Activated CD4-positive, alpha-beta T cell treated with anti-CD3 and anti-CD28 coated beads, Interleukin-2, amount 50 U/mL, for 48 hours (primary cell): ENCODE results near the gene BBS9.
"Not testable (repeated sequence)": the region's sequence is repeated elsewhere in the genome, so short reads cannot be mapped to it uniquely, and the experiment has no call there.

Experiments used
- DNase-seq, 2 experiments: peaks; one replicate each; pipeline ENCODE4 v3.0.0-alpha.2; 2020

BBS9 gene

DNA sequence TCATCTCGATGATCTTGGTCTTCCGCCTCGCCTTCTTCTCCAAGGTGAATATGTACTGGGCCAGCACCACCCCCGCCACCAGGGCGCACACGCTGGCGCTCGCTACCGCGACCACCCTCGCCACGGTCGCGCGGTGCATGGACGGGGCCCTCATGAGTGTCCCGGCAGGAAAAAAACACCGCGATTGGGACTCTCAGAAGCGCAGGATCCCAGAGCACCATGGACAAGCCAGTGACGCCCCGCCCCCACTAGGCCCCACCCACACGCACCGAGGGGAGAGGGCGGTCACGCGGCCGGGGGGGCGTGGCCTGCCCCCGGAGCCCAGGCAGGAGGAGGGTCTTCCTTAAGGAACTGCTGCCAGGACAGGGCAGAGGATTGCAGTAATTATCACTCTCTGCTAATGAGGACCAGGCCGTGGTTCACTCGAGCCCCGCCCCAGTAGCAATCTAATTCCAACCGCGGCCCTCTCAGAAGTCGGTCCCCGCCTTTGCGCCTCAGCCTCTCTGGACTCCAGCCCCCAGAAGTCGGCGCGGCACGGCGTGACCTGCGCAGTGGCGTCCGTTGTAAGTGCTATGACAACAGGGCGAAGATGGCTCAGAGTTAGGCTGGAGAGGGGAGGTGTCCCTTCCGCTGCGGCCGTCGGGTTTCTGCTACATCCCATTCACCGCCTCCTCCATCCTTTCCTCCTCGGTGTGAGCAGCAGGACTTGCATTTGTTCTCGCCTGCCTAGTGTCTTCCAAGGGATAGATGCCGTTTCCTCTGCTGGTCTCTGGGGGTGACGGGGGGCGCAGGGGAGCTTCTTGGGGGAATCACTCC is at the start of gene BBS9:
BBS9 (plus strand) TSS at position 575 of the 816 bp plus-strand sequence. CDS start 16,689 bp downstream, outside the sequence.
- peak; percentile 93 for DNase-seq

DNA sequence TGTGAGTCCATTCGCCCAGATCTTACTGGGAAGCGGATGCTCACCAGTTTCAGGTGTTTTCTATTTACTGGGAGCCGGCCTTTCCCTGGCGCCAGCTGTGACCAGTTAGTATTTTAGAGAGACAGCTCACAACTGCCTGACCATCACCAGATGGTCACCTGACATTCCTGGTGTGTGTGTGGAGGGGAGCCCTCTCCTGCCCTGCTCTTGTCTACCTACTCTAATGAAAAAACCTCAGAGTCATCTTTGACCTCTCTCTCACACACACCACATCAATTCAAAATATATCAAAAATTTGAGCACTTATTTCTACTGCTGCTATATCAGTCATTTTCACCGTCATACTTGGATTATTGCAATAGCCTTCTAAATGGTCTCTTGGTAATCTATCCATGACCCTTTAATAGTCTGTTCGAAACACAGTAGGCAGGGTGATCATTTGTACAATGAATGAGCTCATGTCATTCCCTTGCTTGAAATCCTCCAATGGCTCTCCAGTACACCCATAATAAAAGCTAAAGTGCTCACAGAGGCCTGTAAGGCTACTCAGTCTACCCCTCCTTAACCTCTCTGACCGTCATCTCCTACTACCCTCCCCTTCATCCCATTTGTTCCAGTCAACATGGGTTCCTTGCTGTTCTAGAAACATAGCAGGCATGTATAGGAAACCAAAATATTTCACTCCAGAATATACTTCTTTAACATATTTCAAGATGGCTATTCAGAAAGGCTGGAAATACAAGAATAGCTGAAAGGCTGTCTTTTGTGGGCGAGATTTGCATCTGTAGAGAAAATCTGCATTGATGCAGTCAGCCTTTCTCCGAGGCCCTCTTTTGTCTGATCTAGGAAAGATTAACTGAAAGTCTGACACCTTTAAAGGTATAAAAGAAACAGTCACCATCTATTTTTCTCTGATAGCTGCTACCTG is 49.3 kb upstream of the BBS9 start:
- no peak for DNase-seq

DNA sequence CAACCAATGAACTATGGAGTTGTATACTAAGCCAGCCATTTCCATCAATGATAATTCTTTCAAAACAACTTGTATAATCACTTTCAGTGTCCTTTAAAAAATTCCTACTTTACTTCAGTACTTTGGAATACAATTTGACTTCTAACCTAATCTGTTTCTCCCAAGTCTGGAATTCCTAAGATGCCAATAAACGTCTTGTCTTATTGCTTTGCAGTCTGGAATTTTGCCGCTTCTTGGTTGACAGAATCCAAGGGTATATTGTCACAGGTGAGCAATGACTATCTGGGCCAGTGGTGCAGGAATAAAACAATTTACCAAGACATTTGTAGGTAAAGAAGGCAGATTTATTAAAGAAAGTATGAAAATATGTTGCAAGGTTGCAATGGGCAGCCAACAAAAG is 42.0 kb upstream of the BBS9 start:
- DNase-seq = no peak

DNA sequence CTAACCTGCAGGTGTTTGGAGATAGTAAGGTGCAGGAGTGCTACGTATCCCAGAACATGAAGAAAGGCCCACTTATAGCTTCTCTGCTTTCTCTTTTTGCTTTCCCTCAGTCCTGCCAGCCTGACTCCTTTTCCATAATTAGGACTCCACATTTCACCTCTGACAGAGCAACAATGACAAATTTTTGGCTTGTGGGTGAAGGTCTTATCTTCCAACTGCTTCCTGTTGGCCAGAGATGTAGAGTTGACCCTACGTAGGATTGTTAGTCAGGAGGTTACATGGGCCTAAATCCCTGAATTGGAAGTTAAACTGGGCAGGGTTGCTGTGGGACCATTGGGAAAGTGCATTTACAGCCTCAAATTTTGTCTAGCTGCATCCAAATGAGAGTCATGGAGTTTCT is 41.5 kb upstream of the BBS9 start:
- no peak for DNase-seq

DNA sequence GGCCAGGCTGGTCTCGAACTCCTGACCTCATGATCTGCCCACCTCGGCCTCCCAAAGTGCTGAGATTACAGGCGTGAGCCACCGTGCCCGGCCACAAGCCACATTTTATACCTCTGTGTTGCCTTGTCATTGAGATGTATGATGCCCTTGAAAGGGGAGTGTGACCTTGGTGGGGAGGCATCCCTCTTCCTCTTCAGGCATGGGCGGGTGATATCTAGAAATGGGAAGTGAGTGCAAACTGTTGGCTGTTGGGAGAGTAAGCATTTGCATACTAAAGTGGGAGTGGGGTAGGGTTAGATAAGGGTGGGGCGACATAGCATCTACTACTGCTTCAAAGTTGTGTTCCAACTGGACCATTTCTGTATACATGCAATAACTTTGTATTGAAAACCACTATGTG is 40.2 kb upstream of the BBS9 start:
- no peak for DNase-seq

DNA sequence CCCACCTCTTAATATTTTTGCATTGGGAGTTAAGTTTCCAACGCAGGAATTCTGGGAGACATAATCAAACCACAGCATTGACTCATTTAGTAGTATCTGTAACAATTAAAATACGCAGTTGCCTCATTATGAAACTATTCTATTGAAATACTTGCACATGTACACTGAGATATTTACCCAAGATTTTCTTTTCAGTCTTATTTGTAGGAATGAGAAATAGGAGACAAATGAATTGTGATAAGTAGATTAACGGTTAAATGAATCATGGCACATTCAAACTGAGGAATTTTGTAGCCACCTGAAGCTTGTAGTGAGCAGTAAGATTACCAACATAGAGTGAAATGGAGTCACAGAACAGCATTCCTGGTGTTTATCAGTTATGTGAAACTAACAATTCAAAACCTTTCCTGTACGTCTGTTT is 38.2 kb upstream of the BBS9 start:
- no peak for DNase-seq

DNA sequence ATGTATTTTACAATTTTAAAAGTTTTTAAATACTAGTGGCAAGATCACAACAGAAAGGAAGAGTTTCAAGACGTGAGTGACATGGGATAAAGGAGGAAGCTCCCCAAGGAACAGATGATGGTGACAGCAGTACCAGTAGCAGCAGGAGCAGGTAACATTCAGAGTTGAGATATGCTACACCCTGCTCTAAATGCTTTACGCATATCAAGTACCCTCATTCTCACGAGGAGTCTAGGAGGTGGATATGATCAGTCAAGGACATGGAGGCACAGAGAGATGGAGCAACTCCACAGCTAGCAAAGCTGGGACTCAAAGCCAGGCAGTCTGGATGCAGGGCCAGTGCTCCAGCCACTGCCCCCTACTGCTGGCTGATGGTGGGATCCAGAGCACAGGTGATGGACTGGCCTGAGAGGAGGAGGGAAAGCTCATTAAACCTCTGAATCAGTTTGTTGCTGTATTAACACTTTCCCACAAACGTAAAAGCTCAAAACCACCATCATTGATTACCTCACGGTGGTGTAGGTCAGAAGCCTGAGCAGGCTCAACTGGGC is 37.6 kb upstream of the BBS9 start:
- DNase-seq = no peak

DNA sequence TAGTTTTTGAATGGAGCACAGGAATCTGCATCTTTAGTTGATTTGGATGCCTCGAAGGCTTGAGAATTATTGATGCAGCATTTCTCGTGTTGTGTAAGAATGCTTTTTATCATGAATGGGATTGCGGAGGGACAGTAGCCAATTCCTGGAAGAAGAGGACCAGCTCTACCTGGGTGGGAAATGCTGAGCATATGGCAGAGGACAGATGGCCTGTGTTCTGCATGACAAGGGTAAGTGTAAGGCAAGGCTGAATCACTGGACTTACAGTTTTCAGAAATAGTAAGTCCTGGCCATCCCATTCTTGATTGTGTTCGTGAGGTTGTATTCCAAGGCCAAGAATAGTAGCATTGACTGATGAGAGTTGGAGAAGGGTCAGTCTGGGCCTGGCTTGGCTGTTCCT is 36.1 kb upstream of the BBS9 start:
- DNase-seq = no peak

DNA sequence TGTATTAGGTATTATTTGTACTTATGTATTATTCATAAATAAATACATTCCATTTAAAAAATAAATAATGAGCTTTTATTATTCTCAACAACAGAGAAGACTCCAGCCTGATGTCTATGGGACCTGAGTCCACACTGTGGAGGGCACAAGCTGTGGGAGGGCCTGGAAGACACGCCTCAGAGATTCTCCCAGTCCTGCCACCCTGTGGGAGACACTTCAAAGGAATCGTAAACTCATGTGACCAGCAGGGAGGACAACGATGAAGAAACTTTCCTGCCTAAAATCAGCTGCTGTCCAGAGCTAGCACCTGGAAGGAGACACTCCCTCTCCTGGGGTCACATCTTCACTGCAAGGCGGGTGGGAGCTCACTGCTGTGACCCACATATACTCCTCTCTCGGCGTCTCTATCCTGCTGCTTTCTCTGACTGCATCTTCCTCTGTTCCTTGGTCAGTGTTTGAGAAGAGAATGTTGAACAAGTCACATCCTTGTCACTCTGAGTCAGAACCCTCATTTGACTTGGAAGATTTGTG is 34.6 kb upstream of the BBS9 start:
- not testable (repeated sequence) for DNase-seq

DNA sequence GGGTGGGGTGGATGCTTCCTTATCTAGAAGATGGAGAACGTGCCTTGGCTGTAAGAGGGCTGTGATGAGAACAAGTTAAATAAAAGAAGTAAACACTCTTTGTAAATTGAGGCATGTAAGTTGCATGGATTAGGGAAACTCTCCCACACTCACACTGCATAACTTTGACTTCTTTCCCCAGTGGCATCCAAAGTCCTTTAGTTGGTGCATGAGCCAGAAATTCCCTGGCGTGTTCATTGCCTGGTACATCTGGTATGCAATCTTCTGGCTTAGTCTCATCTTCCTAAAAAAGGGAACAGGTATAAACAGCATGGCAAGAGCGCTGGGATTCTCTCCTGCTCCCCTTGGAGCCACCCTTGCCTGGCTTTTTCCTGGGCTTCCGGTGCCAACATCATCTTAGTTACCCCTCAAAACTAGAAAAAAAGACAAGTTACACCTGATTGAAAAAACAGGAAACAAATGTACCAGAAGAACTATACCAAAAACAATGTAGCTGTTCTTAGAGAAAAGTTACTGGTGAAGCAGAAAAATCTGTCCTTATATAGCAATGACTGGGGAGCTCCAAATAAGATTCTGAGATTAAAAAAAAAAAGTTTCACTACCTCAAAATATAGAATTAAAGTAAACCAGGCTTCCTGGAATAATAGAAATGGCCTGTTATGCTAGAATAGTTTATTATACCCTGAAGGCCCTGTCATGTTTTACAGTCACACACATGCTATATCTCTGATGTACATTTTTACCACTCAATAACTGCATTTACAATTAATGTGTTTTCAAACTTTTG is 30.0 kb upstream of the BBS9 start:
- no peak for DNase-seq

DNA sequence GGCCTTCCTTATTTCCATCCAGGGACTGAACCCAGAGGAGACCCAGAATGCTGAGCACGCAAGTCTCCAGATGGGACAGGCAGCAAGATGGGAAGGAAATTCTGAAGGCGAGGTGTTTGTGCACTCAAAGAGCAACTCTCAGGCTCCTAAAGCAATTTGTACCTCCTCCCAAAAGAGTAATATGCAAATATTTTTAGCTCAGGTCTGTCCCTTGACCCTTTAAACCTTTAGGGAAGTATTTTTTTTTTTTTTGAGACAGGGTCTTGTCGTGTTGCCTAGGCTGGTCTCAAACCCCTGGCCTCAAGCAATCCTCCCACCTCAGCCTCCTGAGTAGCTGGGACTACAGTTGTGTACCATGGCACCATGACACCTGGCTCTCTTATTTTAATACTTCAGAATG is 28.6 kb upstream of the BBS9 start:
- no peak for DNase-seq

DNA sequence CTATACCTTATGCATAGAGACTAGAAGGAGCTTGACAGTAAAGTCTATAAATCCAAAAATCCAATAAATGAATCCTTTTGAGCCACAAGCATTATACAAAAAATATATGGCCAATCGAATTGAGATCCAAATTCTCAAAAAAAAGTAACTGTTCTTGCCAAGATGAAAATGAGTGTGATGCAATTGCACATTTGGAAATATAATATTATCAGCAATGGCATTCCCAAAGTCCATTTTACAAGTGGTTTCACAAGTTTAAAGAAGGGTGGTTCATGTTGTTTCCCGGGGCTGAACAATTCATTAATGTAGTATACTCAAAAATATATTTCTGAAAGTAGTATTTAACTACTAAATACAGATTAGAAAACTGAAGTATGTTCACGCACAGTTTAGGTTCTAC is 27.5 kb upstream of the BBS9 start:
- no peak for DNase-seq

DNA sequence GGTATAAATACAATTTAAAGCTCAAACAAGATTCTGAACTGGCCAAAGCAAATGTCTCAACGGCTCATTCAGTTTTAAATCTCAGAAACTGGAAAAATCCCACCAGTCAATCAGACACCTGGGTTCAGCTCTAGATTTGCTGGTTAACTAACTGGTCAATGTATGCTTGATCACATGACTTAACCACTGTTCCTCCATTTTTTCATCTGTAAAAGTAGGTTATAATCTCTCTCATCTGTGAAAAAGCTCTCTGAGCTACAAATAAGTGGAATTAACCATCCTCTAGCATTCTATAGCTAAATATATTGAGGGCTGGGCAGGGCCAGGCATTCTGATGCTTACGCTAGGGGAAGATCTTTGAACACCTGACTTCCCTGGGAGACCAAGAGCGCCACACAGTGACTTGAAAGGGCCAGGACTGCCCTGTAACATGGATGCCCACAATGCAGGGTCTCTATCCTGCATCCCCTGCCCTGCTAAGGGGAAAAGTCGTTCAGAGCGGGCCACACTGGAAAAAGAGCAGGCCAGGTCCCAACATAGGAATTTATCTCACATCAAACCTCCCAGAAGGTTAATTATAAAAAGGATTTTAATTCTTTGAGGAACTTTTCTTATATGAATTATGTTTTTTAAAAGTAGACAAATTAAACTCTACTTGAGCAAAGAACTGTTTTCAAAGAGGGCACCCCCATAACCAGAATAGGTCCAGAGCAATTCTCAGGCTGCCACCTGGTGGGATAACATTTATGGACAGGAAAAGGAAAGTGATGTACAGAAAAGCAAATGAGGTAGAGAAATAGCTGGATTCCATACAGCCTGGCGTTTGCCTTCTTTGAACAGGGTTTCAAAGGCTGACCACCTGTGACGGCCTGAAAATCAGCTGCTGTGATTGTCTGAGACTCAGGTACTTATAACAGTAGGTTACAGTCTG is 22.0 kb upstream of the BBS9 start:
- peak; percentile 7 to 16 for DNase-seq

DNA sequence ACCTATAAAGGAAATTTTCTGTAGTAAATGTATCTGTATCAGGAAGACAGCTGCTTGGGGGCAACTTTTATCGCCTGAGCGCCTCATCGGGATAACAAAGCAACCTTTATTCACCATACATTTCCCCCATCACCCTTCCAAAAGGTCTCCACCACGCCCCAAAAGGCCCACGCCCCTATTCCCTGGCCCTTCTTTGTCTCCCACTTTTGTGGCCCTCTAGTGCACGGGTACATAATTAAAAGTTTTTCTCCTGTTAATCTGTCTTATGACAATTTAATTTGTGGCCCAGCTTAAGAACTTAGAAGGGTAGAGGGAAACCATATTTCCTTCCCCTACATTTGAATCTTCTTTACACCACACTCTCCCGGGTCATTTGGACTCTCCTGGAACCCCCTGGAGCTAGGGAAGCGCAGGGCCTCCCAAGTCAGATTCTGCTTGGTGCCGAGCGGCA is 20.8 kb upstream of the BBS9 start:
- DNase-seq = peak; percentile 25 to 43

DNA sequence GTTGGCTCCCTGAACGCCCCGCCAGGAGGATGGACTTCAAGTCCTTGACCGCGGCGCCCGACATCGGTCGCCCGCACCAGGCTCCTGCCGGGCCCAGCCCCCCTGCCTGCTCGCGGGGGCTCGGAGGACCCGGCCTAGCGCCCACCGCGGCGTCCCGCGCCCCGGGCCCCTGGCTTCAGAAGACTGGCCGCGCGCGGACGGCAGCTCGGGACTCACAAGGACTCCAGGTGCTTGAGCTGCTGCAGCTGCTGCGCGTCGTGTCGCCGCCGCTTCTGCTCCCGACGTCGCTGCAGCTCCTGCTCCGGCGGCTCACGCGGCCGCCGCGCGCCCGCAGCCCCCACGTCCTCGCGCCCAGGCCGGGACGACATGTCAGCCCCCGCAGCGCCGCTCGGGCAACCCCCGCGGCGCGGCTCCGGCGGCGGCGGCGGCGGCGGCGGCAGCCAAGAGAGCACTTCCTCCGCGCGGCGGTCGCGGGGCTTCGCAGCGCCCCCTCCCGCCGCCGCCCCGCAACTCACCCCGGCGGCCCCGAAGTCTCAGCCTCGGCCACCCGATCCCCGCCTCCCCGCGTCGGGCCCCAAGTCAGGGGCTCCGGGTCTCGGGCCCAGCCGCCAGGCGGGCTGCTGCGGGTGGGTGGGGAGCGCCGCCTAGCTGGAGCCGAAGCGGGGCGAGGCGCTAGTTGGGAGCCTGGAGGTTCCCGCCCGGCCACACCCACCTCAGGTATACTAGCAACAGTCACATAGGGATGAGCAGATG is 20.2 kb upstream of the BBS9 start, which contains the start of gene RP9:
RP9 (minus strand) TSS at position 400 of the 753 bp plus-strand sequence; CDS start at position 368, 32 bp downstream.
- DNase-seq = peak; percentile 73 to 78

DNA sequence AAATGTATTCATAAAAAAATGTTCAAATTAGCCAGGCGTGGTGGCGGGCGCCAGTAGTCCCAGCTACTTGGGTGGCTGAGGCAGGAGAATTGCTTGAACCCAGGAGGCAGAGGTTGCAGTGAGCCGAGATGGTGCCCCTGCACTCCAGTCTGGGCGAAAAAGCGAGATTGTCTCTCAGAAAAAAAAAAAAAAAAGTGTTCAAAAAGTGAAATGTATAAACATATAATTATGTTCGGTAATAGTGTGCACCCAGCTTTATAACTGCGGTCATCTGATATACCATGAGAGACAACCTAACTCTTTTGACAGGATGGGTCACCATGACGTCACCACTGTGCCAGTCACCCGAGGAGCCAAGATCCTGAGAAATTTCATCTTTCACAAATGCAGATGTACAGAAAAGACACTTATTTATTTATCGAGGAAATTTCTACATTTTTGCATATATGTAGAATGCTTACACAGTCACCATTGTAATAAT is 19.6 kb upstream of the BBS9 start:
- no peak for DNase-seq

DNA sequence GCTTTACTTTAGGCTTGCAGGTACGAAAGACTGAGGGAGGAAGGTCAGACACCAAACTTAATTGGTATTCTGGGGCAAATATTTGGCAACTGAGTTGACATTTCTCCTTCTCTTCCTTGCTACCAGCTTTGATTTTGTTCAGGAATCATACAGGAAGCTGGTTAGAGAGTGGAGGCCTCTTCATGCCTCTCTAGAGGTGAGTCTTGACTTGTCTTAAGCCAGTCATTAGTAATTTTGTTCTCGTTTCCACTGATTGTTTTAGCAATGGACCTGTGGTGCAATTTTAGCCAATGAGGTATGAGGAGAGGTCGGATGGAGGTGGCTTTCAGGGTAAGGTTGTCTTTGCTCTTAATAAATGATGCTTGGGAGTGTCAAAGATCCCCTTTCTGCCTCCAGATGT is 17.8 kb upstream of the BBS9 start:
- DNase-seq = no peak

DNA sequence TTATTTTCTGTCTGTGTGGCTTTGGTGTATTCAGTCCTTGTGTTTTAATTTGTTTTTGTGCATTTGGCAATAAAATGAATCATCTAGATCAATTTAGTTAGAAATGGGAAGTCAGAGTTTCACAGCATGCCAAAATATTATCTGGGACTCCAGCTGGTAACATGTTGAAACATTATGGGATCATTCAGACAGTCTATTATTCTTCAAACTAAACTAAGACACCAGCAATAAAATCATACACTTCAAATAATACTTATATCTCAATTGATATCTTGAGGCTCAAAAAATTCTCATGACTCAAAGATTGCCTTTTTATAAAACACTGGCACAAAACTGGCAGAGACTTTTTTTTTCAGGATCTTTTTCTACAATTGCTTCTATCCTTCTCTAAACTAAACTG is 14.4 kb upstream of the BBS9 start:
- DNase-seq = no peak

DNA sequence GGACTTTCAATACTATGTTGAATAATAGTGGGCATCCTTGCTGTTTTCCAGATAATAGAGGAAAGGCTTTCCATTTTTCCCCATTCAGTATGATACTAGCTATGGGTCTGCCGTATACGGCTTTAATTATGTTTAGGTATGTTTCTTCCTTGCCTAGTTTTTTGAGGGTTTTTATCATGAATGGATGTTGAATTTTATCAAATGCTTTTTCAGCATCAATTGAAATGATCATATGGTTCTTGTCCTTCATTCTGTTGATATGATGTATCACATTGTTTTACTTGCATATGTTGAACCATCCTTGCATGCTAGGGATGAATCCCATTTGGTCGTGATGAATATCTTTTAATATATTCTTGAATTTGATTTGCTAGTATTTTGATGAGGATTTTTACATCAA is 11.0 kb upstream of the BBS9 start:
- DNase-seq = no peak

DNA sequence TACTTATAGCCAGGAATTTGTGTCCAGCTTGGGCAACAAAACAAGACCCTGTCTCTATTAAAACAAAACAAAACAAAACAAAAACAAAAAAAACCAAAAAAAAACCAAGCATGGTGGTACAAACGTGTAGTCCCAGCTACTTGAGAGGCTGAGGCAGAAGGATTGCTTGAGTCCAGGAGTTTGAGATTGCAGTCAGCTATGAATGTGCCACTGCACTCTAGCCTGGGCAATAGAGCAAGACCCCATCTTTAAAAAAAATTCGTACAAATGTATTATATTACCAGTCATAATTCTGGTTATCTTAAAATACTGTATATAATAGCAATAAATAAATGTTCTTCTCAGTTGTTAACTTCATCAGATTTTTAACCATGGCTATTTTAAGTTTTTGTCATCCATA is 2.3 kb upstream of the BBS9 start:
- no peak for DNase-seq
